ENCODE results near the gene ARPC3. TPM values are rescaled to one million over a fixed set of nuclear protein-coding genes. Genes with fewer than 3 reads are reported as not detected.
A peak's percentile ranks its signal among the peaks of the same experiment; 100 is the strongest.

ARPC3 gene
- total RNA-seq (ENCODE audit: unreplicated experiment) = 190 TPM
- long read RNA-seq, transcript ARPC3-201 (7 exons, 1,014 nt) = major isoform, 210 of 230 reads
- long read RNA-seq, partial matches to known transcripts = 5 of 230 reads
- long read RNA-seq, other reads (novel, unspliced or antisense) = 14 of 230 reads

DNA sequence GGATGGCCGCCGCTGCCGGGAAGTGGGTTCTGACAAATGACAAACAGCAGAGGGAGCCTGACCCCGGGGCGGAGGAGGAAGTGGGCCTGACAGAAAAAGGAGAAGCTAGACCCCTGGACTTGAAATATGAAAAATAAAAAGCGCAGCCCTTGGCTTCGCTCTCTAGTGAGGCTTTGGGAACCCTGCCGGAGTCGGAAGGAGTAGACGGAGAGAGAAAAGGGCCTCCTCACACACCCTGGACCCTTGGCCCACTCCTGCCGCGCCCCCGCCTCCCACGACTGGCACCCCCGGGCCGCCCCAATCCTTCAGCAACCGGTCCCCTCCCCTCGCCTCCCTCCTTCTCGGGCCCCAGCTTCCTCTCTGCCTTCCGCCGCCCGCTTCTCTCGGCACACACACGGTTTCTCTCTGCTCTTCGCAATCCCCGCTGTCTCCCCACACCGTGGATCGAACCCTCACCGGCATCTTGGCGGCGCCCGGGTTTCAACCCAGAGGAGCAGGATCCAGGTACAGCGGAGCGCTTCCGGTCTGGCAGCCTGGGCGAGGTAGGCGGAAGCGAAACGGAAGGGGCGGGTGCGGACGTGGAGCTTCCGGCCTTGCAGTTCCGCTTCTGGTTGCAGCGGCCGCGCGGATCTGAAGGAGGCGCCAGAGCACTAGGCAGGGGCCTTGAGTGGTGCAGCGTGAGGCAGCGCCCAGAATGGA, at the start of gene ARPC3:
Gene ARPC3, minus strand, starts transcription at position 539 of the 699 bp plus-strand sequence. Its CDS starts 77 bp downstream, at position 462.
- DNase-seq = peak; percentile 96
- Mint-ChIP-seq H3K27me3 (ENCODE audit: unreplicated experiment) (no peaks in the 10 kb centered on the region), H3K4me1 (ENCODE audit: low read depth, unreplicated experiment) (peaks cover 3% of the 10 kb centered on the region), H3K9me3 (ENCODE audit: unreplicated experiment) (peaks cover 7% of the 10 kb centered on the region), H3K4me3 (ENCODE audit: unreplicated experiment) (peak within 1 kb of the TSS; percentile 99), H3K27ac (ENCODE audit: unreplicated experiment) (peak within 1 kb of the TSS; percentile 98), H3K36me3 (ENCODE audit: unreplicated experiment) (no peaks in the 10 kb centered on the region)
- TF ChIP-seq, protein P1, sequence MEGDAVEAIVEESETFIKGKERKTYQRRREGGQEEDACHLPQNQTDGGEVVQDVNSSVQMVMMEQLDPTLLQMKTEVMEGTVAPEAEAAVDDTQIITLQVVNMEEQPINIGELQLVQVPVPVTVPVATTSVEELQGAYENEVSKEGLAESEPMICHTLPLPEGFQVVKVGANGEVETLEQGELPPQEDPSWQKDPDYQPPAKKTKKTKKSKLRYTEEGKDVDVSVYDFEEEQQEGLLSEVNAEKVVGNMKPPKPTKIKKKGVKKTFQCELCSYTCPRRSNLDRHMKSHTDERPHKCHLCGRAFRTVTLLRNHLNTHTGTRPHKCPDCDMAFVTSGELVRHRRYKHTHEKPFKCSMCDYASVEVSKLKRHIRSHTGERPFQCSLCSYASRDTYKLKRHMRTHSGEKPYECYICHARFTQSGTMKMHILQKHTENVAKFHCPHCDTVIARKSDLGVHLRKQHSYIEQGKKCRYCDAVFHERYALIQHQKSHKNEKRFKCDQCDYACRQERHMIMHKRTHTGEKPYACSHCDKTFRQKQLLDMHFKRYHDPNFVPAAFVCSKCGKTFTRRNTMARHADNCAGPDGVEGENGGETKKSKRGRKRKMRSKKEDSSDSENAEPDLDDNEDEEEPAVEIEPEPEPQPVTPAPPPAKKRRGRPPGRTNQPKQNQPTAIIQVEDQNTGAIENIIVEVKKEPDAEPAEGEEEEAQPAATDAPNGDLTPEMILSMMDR (IDR thresholded peaks at IDR 0.05; ENCODE audit: partially characterized antibody, unreplicated experiment) = peak; percentile 56

DNA sequence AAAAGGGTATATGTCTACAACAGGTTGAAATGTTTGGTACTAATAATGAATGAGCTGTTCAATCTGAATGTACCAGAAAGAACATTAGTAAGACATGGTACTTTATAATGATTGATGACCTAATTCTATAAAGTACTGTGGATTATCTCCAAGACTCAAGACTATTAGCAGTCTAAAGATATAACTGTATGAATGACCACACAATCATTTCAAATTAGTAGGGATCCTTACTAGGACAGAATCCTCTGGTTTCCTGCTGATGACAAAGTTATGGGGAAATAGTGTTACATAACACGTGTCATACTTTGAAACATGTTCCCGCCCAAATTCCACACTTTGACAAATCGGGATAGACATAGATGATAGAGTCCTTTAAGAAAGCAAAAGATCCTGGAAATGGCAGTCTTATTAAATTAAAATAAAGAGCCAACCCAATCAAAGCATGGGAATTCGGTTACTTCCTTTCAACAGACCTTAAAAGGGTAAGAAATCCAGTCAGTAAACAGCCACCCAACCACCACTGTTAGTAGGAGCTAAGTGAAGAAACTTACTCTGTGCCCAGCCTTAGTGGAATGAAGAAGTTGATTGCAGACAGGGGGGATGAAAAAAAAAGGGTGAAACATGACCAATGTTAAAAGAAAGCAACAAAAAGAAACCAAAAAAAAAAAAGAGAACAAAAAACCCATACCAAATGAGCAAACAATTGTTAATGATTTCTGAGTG, 49.0 kb upstream of the ARPC3 start:
- no peaks in the 10 kb centered on the region for H3K27me3 Mint-ChIP-seq (ENCODE audit: unreplicated experiment)
- TF ChIP-seq, protein P1 (IDR thresholded peaks at IDR 0.05; ENCODE audit: partially characterized antibody, unreplicated experiment) = no peak
- no peak for DNase-seq

DNA sequence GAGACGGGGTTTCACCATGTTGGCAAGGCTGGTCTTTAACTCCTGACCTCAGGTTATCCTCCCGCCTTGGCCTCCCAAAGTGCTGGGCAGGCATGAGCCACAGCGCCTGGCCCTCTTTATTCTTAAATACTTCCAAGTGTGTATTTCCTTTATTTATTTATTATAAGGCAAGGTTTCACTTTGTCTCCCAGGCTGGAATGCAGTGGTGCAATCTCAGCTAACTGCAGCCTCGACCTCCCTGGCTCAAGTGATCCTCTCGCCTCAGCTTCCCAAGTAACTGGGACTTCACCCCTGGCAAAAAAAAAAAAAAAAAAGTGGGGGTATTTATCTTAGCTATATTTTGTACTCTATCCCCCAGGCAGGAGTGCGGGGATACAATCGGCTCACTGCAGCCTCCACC, 25.3 kb upstream of the ARPC3 start:
- Mint-ChIP-seq H3K27ac (ENCODE audit: unreplicated experiment) (no peak overlapping the region), H3K36me3 (ENCODE audit: unreplicated experiment) (no peaks in the 10 kb centered on the region), H3K4me3 (ENCODE audit: unreplicated experiment) (no peak overlapping the region), H3K9me3 (ENCODE audit: unreplicated experiment) (no peaks in the 10 kb centered on the region), H3K4me1 (ENCODE audit: low read depth, unreplicated experiment) (no peaks in the 10 kb centered on the region), H3K27me3 (ENCODE audit: unreplicated experiment) (no peaks in the 10 kb centered on the region)
- TF ChIP-seq, protein P1 (IDR thresholded peaks at IDR 0.05; ENCODE audit: partially characterized antibody, unreplicated experiment) = no peak
- no peak for DNase-seq

More for the DNA sequence above, 49.0 kb upstream of the ARPC3 start:
- H3K4me3 Mint-ChIP-seq (ENCODE audit: unreplicated experiment) = peak overlapping the region; percentile 4
- no peak overlapping the region for H3K27ac Mint-ChIP-seq (ENCODE audit: unreplicated experiment)
- H3K4me1 Mint-ChIP-seq (ENCODE audit: low read depth, unreplicated experiment) = peaks cover 2% of the 10 kb centered on the region
- H3K36me3 Mint-ChIP-seq (ENCODE audit: unreplicated experiment) = no peaks in the 10 kb centered on the region
- H3K9me3 Mint-ChIP-seq (ENCODE audit: unreplicated experiment) = peaks cover 7% of the 10 kb centered on the region

DNA sequence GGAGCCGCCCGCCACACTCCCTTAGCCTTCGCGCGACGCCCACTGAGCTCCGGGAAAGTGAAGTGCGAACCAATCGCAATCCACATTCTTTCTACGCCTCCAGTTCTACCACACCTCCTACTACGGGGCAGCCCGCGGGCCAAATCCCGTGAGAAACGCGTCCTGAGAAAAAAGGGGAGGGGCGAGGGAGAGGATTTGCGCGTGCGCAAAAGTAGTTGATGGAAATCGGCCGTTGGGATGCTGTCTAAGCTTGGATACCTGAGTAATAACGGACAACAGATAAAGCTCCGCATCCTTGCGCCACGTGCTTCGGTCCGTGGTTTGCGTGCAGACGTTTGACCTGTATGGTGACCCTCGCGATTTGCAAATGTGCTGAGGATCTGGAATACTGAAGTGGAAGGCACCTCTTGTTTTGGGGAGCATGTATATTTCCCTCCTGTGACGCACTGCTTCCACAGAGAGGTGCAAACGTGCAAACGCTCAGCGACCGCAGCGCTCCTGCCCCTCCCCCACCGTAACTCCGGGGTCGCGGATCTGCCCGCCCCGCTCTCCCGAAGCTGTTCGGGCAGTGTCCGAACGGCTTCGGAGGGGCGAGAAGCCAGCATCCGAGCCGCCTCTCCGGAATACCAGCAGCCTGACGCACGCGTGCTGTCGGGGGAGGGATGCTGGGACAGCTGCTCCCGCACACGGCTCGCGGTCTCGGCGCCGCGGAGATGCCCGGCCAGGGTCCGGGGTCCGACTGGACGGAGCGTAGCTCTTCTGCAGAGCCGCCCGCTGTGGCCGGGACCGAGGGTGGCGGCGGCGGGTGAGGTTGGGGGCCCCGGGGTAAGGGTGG, 18.3 kb upstream of the ARPC3 start, which contains the start of the genes FAM216A and GPN3:
Gene FAM216A, plus strand, starts transcription at position 632 of the 835 bp plus-strand sequence. Its CDS starts 31 bp downstream, at position 663.
Gene GPN3, minus strand, starts transcription at position 44 of the 835 bp plus-strand sequence. CDS start 54 bp downstream, outside the sequence.
- Mint-ChIP-seq H3K9me3 (ENCODE audit: unreplicated experiment) (peaks cover 10% of the 10 kb centered on the region), H3K27me3 (ENCODE audit: unreplicated experiment) (peaks cover 9% of the 10 kb centered on the region), H3K36me3 (ENCODE audit: unreplicated experiment) (no peaks in the 10 kb centered on the region), H3K4me3 (ENCODE audit: unreplicated experiment) (peak within 1 kb of the TSS; percentile 100), H3K4me1 (ENCODE audit: low read depth, unreplicated experiment) (peaks cover 10% of the 10 kb centered on the region), H3K27ac (ENCODE audit: unreplicated experiment) (peak within 1 kb of the TSS; percentile 96)
- TF ChIP-seq, protein P1 (IDR thresholded peaks at IDR 0.05; ENCODE audit: partially characterized antibody, unreplicated experiment) = no peak
- DNase-seq = peak; percentile 96
